ENCODE measurements around the gene HOXD8. TPM values are rescaled to one million over a fixed set of nuclear protein-coding genes. Genes with fewer than 3 reads are reported as not detected.

HOXD8 gene
- total RNA-seq, 3 donors from 2014 or later: 10.5 to 36.1 (median 13.8) TPM

- Histone ChIP-seq H3K4me1 (no peaks in the 10 kb centered on the region), H3K9me3 (no peaks in the 10 kb centered on the region), H3K27ac (no peak overlapping the region), H3K36me3 (no peaks in the 10 kb centered on the region), H3K4me3 (no peak overlapping the region), H3K27me3 (peaks cover 4 to 83% of the 10 kb centered on the region in 2 donors)
- intact Hi-C loops (cut with DNase I; ENCODE audit: low total_unique reads): loop anchor here (10.0 kb wide), 1 partner anchor 394 kb away; no protein-coding TSS in a partner anchor
- TF ChIP-seq POLR2AphosphoS5 (IDR thresholded peaks at IDR 0.05) (no peak), POLR2A (IDR thresholded peaks at IDR 0.05) (no peak), CTCF (IDR thresholded peaks at IDR 0.05) (no peak)
- no peak for DNase-seq (ENCODE audit: low spot score in 2 of 2)
These were observed 21.3 kb downstream of the HOXD8 start for GRCh38 chr2:176150584-176151441.

GRCh38 chr2:176151442-176152287 lies 22.2 kb downstream of the HOXD8 start, which contains the start of gene HOXD4:
TSS of gene HOXD4 (plus strand) at chr2:176151550. CDS start at chr2:176151634, 84 bp downstream.
- Histone ChIP-seq H3K27ac (no peak within 1 kb of the TSS), H3K4me3 (peak within 1 kb of the TSS in 1 of 3 donors; percentile 46)

GRCh38 chr2:176152350-176153181 lies 23.1 kb downstream of the HOXD8 start:
- Histone ChIP-seq H3K27ac (no peak overlapping the region), H3K4me3 (peak overlapping the region in 1 of 3 donors; percentile 46)

More at GRCh38 chr2:176151442-176152287, 22.2 kb downstream of the HOXD8 start, which contains the start of gene HOXD4:
- no peaks in the 10 kb centered on the region for H3K4me1 ChIP-seq
- no peaks in the 10 kb centered on the region for H3K9me3 ChIP-seq
- no peak for TF ChIP-seq CTCF (IDR thresholded peaks at IDR 0.05)
- TF ChIP-seq POLR2AphosphoS5 (IDR thresholded peaks at IDR 0.05): no peak
- no peak for TF ChIP-seq POLR2A (IDR thresholded peaks at IDR 0.05)
- H3K36me3 ChIP-seq: no peaks in the 10 kb centered on the region
- intact Hi-C loops (cut with DNase I; ENCODE audit: low total_unique reads): loop anchor here (10.0 kb wide), 1 partner anchor 393 kb away; no protein-coding TSS in a partner anchor
- H3K27me3 ChIP-seq: peaks cover 4 to 85% of the 10 kb centered on the region in 2 donors
- no peak for DNase-seq (ENCODE audit: low spot score in 2 of 2)

More at GRCh38 chr2:176152350-176153181, 23.1 kb downstream of the HOXD8 start:
- no peaks in the 10 kb centered on the region for H3K9me3 ChIP-seq
- TF ChIP-seq CTCF (IDR thresholded peaks at IDR 0.05) (no peak), POLR2A (IDR thresholded peaks at IDR 0.05) (no peak), POLR2AphosphoS5 (IDR thresholded peaks at IDR 0.05) (no peak)
- DNase-seq (ENCODE audit: low spot score in 2 of 2): no peak
- H3K27me3 ChIP-seq: peaks cover 4 to 85% of the 10 kb centered on the region in 2 donors
- intact Hi-C loops (cut with DNase I; ENCODE audit: low total_unique reads): loop anchor here (10.0 kb wide), 1 partner anchor 392 kb away; no protein-coding TSS in a partner anchor
- no peaks in the 10 kb centered on the region for H3K36me3 ChIP-seq
- H3K4me1 ChIP-seq: no peaks in the 10 kb centered on the region
